ENCODE results near the gene CAPN15. TPM values are rescaled to one million over a fixed set of nuclear protein-coding genes. Genes with fewer than 3 reads are reported as not detected.
A peak's percentile ranks its signal among the peaks of the same experiment; 100 is the strongest.
"Not testable (repeated sequence)": the region's sequence is repeated elsewhere in the genome, so short reads cannot be mapped to it uniquely, and the experiment has no call there.

CAPN15 gene
- 31.7 TPM for polyA plus RNA-seq (ENCODE audit: insufficient read length)

- peak; percentile 92 for DNase-seq
Observed at GRCh38 chr16:527015-527903, at the start of gene CAPN15. CAPN15 (plus strand) TSS chr16:527712; CDS start chr16:546839, 19,127 bp downstream.

- DNase-seq: not testable (repeated sequence)
Observed at GRCh38 chr16:478287-478686, 49.2 kb upstream of the CAPN15 start.

- DNase-seq: no peak
Observed at GRCh38 chr16:482468-483185, 44.9 kb upstream of the CAPN15 start.

- no peak for DNase-seq
Observed at GRCh38 chr16:483341-484075, 44.0 kb upstream of the CAPN15 start.

- no peak for DNase-seq
Observed at GRCh38 chr16:489606-490005, 37.9 kb upstream of the CAPN15 start.

- DNase-seq: no peak
Observed at GRCh38 chr16:490768-491167, 36.7 kb upstream of the CAPN15 start.

GRCh38 chr16:491220-491919 lies 36.1 kb upstream of the CAPN15 start:
- DNase-seq: no peak

- DNase-seq: no peak
Observed at GRCh38 chr16:492211-492875, 35.2 kb upstream of the CAPN15 start.

- DNase-seq: not testable (repeated sequence)
Observed at GRCh38 chr16:494676-495075, 32.8 kb upstream of the CAPN15 start.

GRCh38 chr16:495127-495748 lies 32.3 kb upstream of the CAPN15 start:
- DNase-seq: no peak

GRCh38 chr16:496097-496886 lies 31.2 kb upstream of the CAPN15 start:
- DNase-seq: no peak

GRCh38 chr16:497258-497657 lies 30.3 kb upstream of the CAPN15 start:
- no peak for DNase-seq

- no peak for DNase-seq
Observed at GRCh38 chr16:499924-500323, 27.6 kb upstream of the CAPN15 start.

- DNase-seq: no peak
Observed at GRCh38 chr16:500709-501108, 26.8 kb upstream of the CAPN15 start.

- no peak for DNase-seq
Observed at GRCh38 chr16:502179-502943, 25.2 kb upstream of the CAPN15 start.

GRCh38 chr16:503150-504071 lies 24.1 kb upstream of the CAPN15 start:
- DNase-seq: no peak

GRCh38 chr16:505479-506245 lies 21.9 kb upstream of the CAPN15 start:
- DNase-seq: no peak

- no peak for DNase-seq
Observed at GRCh38 chr16:506246-506546, 21.3 kb upstream of the CAPN15 start.
